Activated CD8-positive, alpha-beta memory T cell treated with anti-CD3 and anti-CD28 coated beads for 24 hours (primary cell): ENCODE results near the gene LPCAT2.

Experiments used
- DNase-seq: peaks from one replicate; pipeline ENCODE4 v3.0.0-alpha.2; 2020

LPCAT2 gene

DNA sequence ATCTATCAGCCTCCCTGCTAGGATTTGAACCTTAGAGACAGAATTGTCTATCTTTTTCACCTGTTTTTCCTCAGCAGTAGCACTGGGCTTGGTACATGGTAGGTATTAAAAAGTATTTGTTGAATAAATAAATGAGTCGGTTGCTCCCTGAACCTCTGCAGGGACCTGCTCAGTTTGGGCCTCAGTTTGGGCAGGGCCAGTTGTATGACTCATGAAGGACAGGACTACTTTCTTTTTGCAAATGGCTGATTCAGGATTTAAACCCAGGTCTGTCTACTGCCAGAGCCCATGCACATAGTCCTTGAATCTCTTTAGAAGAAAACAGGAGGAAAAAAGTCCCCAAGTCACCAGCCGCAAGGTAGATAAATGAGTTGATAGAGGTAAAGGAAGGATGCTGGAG is 26.8 kb upstream of the LPCAT2 start:
- no peak for DNase-seq

DNA sequence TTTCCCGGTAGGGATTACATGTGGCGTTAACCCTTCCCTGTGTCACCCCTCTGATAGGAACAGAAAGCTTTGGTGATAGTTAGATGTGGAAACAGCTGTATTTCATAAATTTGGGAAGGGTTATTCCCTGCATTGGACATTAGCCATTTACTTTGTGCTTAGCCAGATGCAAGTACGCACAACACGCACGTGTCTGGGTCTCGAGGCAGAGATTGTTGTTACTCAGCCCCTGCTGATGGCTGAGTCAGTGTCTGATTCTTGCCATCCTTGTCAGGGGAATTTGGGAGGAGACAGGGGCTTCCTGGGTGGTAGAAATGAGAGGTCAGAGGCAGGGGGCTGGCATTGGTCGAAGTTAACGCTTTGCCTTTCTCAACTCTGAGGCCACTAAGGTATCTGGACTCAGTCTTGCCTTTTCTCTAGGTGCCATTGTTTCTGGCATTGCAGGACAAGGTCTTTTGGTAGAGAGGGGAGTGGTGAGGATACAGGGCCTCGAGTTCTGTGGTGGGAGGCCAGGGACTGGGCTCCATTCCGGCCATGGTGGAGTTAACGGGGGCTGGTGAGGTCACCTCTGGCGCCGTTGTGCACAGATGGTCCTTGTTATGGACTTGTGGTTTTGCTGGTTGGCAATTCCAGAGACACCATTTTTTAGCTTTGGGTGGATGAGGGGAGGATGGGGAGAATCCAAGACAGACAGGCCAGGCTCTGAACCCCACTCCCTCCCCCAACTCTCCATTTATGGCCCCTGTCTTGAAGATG is 21.6 kb upstream of the LPCAT2 start:
- DNase-seq, result no peak

DNA sequence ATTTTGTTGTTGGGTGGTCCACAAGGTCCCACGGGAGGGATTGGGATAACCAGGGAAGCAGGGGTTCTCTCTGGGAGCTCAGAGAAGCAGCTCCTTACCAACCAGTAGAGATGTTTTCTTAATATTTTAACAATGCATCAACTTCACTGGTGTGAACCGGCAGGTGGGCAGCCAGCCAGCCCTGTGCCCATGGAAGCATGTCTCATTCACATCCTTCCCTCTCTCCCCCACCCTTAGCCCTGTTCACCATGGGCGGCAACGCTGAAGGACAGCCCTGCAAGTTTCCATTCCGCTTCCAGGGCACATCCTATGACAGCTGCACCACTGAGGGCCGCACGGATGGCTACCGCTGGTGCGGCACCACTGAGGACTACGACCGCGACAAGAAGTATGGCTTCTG is 20.6 kb upstream of the LPCAT2 start:
- no peak for DNase-seq

DNA sequence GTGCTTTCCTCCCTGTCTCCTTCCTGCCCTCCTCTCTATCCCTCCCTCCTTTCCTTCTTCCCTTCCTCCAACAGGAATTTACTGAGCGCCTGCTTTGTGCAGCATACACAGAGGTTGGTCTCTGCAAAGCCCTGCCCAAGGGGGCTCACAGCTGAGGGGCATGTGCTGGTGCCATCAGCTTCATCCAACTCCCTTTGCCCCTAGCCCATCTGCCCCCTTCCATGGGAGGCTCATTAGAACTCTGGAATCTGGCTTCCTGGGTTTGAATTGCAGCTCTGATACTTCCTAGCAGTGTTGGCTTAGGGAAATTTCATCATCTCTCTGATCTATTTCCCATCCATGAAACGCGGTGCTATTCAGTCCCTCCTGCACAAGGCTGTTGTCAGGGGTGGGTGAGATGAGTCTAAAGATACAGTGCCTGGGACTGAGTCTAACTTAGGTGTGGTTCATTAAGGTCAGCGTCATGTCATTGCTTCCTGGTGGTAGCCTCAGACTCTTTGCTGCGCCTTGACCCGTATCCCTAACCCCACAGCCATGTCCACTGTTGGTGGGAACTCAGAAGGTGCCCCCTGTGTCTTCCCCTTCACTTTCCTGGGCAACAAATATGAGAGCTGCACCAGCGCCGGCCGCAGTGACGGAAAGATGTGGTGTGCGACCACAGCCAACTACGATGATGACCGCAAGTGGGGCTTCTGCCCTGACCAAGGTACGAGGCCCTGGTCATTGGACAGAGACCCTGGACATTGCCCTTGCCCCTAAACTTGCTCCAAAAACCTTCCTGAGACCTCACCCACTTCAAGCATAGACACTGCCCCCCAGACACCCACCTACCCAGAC is 19.5 kb upstream of the LPCAT2 start:
- DNase-seq, result no peak

DNA sequence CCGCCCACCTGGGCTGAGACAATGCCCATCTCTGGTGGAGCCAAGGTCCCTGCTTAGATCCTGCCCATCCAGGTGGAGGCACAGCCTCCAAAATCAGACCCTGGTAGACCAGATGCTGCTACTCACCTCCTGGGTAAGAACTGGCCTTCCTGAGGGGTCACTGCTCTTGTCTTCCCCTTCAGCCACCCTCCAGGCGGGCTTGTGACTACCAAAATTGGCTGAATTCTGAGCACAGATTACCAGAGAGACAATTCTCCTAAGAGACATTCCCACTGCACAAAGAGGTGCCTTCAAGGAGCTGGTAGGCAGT is 19.0 kb upstream of the LPCAT2 start:
- DNase-seq, result no peak

DNA sequence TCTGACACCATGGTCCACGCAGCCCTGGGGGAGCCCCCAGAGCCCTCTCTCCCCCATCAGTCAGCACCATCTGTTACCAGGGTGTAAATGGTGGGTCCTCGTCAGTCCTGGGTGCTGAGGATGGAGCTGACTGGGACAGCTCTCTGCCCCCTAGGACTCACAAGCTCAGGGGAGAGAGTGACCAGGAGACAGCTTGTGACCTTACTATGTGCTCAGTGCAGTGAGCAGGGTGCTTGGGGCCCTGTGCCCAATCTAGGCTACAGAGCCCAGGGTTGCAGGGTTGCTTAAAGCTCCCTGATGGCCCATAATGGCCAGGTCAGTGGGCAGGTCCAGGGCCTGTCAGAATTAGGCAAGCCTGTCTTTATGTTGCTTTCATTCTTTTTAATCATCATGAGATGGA is 18.6 kb upstream of the LPCAT2 start:
- DNase-seq, result no peak

DNA sequence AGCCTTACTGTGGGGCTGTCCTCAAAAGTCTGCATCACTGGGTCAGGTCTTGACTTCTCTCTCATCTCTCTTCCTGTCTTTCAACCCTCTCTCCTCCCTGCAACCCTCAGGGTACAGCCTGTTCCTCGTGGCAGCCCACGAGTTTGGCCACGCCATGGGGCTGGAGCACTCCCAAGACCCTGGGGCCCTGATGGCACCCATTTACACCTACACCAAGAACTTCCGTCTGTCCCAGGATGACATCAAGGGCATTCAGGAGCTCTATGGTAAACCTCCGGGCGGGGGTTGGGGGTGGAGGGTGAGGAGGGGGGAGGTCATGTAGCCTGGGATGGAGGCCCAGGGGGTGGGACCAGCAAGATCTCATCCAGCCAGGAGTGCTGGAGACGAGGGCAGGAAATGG is 17.2 kb upstream of the LPCAT2 start:
- no peak for DNase-seq

DNA sequence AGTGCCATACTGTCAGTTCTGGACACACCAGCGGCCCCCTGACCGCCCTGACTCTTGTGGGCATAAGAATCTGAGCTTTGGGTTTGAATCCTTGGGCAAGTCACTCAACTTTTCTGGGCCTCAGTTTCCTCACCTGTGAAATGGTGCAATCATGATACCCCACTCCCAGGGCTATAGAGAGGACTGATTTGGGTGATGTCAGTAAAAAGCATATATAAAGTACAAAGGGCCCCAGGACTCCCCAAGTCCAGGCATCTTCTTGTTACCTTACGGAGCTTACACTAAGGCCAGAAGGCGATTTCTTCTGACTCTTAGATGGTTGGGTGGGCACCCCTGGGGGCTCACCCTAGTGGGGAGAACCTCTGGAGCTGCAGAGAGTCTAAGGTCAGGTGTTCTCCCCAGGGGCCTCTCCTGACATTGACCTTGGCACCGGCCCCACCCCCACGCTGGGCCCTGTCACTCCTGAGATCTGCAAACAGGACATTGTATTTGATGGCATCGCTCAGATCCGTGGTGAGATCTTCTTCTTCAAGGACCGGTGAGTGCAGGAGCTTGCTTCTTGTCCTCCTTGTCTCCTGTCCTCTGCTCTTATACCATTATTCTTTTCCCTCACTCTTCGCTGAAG is 16.0 kb upstream of the LPCAT2 start:
- DNase-seq, result no peak

DNA sequence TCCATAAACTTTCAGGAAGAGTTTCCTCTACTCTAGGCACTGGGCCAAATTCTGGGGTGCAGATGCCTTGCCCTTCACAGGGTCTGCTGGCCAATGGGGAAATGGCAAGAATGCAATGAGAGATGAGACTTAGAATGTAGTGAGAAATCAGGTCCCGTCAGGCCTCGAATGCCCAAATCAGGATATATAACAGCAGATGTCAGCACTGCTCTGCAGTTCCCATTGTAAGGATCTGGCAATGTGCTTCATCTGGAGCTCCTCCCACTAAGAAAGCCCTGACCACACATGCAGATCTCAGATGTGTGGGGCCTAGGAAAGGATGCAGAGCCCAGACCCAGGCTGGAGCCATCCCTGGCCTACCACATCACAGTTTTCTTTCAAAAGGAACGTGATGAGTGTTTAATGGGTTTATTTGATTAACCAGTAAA is 13.9 kb upstream of the LPCAT2 start:
- DNase-seq, result no peak

DNA sequence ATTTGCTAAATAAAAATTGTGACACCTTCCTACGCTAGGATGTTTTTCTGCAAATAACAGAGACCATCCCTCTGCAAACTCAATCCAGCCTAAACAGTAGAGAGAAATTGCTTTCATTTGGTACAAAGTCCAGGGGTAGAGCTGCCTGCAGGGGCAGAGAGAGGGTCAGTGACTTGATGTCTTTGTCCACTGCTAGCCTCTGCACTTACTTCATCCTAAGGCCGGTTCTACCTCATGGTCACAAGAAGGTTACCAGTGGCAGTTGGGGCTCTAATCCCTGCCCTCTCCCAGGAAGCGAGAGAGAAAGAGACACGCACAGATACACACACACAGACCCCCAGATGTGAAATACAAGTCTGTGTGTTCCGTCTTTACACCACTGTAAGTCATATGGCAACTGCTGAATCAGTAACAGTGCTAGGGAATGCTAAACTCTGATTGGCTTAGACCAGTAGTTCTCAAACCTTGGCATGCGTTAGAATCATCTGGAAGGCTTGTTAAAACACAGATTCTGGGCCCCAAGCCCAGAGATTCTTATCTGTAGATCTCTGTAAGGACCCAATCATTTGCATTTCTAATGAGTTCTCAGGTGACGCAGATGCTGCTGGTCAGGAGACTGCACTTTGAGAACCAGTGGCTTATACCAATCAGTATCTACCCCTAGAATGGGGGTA is 13.1 kb upstream of the LPCAT2 start:
- no peak for DNase-seq

DNA sequence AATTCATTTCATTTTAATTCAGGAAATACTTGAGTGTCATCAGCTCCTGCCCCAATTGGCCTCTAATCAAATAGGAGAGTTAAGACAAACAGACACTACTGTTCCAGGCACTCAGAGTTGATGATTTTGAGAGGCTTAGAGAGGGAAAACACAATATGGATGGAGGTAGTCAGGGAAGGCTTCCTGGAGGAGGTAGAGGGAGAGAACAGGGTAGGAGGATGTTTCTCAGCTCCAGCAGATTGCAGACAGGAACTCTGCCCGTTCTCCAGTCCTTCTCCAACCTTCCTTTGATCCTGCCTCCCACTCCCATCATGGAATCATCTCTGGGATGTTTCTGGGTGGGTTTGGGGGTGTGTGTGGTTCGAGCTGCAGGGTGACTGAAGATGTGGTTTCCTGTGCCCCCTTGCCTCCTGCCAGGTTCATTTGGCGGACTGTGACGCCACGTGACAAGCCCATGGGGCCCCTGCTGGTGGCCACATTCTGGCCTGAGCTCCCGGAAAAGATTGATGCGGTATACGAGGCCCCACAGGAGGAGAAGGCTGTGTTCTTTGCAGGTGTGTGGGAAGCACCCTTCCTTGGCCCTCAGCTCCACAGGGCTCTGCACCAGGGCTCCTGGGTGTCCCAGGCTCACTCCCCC is 12.2 kb upstream of the LPCAT2 start:
- no peak for DNase-seq

DNA sequence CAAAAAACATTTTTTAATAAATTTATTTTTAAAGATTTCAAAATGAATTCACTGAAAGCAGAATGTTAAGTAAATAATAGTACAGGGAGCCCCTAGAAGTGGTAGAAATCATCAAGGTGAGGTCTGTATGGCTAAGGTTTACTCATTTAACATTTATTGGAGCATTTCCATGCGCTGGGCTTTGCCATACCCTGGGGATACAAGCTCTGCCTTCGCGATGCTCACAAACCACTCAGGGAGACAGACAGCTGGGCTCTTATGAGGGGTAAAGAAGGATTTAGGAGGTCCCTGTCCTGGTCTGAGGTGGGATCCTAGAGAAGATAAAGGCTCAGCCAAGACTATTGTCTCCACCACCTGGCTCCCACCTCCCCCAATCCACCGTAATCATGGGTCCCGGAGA is 11.3 kb upstream of the LPCAT2 start:
- no peak for DNase-seq

DNA sequence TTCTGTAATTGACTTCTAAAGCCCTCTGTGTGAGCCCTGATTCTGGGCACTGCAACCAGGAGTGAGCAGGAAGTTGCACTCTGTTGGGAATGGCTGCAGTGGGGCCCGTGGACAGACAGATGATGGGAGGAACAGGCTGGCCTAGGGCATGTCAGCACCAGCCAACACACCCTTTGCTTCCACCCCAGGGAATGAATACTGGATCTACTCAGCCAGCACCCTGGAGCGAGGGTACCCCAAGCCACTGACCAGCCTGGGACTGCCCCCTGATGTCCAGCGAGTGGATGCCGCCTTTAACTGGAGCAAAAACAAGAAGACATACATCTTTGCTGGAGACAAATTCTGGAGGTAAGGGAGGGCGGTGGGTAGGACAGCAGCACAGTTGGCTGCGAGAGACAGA is 10.8 kb upstream of the LPCAT2 start:
- no peak for DNase-seq

DNA sequence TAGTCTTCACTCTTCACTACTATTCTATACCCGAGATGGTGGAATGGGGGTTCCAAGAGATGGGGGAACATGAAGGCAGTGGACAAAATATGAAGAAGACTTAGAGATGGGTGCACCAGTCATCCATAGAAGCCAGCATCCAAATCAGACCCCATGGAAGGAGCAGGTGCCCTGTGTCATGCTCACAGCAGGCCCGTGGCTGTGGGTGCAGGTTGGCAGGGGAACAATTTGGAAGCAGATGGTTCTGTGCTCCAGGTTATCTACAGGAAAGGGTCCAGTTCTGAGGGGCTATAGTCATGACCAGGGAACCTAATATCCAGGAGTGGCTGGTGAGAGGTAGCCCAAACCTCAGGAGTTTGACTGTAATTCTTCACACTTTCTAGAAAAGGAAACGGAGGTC is 9.6 kb upstream of the LPCAT2 start:
- no peak for DNase-seq

DNA sequence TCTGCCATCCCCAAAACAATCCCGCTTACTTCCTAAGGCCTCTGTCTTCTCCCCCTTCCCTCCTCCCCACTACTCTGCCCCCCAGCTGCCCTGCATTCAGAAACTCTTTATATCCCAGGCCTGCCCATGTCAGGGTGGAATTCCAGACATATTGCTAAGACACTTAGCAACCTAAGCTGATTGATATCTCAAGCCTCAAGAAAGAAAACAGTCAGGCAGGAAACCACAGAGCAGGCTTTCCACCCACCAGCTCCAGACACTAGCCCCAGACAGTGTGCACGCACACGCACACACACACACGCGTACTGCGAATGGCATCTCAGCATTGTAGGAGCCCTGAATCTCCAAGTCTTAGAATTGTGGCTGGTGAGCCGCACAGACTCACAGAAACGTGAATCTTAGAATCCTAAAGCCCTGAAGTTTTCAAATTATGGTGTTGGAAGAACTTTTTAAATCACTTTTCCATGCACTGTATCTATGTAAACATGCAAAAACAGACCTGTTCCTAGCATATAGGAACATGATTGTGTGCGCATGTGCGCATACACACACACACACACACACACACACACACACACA is 8.8 kb upstream of the LPCAT2 start:
- no peak for DNase-seq

DNA sequence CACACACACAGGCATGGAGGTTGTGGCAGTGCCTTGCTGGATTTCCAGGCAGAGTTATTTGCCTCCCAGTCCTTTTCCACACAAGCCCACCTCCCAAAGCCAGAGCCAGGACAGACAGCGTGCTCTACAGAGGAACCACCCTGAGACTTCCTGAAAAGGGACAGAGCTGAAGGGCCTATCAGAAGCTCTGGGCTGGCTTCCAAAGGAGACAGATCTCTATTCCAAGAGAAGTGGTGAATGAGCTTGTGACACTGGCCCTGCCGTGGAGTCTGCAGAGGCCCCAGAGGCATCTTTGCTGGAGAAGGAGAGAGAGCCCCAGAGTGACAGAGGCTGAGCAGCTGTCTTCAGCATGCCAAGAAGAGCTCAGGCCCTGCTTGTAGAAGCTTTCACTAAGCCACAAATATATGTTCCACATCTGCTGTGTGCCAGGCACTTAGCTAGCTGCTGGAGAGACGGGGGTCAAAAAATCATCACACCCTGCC is 8.3 kb upstream of the LPCAT2 start:
- DNase-seq, result no peak

DNA sequence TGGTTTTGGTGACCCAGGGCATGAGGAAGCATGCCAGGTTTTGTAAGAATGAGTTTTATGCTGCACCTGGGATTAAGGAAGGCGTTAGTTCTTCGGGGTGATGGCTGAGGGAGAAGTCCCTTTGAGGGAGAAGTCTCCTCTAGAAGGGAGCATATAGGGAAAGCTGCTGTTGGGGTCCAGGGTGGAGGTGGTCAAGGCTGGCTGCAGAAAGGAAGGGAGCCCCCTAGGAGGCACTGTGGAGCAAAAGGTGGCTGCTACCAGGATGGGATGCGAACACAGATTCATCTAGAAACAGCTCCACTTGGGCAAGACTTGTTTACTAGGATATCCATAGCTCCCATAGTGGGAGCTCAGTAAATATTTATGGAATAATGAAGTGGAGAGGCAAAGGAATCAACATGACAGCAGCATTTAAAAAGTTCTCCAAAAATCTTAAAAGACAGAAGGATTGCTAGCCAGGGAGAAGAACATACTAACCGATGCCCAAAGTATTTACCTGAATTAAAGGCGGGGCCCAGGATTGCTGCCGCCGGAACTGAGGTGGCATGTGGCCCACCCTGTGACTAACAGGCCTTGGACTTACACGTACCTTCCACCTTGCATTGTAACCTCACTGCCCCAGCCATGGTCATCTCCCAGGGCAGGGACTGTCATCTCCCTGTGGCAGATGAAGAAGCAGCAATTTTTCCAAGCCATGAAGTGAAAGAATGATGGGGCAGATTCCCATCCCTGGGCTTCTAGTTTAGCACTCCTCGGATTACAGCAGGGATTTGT is 7.1 kb upstream of the LPCAT2 start:
- DNase-seq, result no peak

DNA sequence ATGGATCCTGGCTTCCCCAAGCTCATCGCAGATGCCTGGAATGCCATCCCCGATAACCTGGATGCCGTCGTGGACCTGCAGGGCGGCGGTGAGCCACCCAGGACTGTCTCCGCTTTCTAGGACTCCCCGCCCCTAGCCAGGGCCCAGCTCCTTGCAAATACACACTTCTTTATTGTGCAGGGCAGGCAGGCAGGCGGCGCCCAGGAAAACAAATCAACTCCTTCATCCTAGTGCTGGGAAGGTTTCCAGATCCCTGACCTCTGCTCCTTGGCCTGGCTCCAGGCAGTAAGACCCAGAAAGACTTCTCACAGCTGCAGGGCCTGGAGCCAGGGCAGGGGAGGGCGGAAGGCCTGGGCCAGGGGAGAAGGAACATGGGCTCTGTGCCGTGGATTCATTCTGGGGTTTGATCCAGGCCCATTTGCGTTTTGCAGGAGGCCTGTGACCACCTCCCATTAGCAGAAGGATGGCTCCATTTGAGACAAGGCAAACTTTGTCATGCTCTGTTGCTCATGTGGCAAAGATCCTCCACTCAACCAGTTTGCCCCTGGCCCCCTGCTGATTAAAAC is 6.0 kb upstream of the LPCAT2 start:
- DNase-seq, result no peak

DNA sequence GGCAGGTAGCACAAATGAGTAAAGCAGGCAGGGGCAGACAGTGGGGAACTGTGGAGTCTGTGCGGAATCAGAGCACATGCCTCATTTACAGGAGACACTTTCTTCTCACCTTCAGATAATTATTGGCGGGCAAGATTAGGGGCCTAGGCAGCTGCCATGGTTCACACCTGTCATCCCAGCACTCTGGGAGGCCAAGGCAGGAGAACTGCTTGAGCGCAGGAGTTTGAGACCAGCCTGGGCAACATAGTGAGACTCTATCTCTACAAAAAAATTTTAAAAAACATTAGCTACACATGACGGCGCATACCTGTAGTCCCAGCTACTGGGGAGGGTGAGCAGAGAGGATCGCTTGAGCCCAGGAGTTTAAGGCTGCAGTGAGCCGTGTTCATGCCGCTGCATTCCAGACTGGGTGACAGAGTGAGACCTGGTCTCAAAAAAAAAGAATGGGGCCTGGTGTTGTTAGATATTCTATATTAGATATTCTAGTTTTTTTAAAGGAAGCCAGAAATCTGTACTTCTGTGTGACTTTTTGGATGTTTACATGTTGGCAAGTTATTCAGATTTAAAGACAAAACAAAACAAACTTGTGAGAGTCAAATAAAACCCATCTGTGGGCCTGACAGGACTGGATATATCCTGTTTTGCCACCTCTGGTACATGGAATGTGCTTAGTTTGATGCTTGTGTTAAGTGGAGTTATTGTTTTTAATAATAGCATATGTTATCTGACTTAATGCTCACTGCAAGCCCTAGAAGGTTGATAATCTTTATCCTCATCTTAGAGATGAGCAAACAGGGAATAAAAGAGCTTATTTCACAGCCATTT is 4.9 kb upstream of the LPCAT2 start:
- DNase-seq, result no peak

DNA sequence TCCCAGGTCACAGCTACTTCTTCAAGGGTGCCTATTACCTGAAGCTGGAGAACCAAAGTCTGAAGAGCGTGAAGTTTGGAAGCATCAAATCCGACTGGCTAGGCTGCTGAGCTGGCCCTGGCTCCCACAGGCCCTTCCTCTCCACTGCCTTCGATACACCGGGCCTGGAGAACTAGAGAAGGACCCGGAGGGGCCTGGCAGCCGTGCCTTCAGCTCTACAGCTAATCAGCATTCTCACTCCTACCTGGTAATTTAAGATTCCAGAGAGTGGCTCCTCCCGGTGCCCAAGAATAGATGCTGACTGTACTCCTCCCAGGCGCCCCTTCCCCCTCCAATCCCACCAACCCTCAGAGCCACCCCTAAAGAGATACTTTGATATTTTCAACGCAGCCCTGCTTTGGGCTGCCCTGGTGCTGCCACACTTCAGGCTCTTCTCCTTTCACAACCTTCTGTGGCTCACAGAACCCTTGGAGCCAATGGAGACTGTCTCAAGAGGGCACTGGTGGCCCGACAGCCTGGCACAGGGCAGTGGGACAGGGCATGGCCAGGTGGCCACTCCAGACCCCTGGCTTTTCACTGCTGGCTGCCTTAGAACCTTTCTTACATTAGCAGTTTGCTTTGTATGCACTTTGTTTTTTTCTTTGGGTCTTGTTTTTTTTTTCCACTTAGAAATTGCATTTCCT is 3.4 kb upstream of the LPCAT2 start:
- no peak for DNase-seq
